ENCODE data around the gene PPAT. TPM values are rescaled to one million over a fixed set of nuclear protein-coding genes. Genes with fewer than 3 reads are reported as not detected.

The PPAT gene
- total RNA-seq, 3 donors from 2014 or later = 4.7 to 7.9 (median 7.5) TPM

DNA sequence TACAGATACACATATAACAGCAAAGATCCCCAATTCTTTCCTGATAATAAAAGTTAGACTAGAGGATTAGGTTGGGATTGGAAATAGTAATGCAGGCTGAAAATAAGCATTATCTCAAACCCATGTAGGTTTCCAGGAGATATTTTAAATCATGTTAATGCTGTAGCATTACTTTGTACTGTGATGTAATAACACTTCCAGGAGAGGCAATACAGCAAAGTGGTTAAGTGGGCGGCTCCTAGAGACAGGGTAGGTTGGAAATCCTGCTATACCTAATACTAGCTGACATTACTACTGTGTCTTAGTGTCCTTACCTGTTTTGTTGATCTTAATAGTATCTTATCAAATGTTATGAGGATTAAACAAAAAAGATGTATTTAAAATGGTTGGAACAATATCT, 10.3 kb upstream of the PPAT start:
- no peak for DNase-seq
- no peaks in the 10 kb centered on the region for H3K4me1 ChIP-seq (ENCODE audit: low read depth)
- no peaks in the 10 kb centered on the region for H3K36me3 ChIP-seq (ENCODE audit: low read depth)
- TF ChIP-seq, protein P1, sequence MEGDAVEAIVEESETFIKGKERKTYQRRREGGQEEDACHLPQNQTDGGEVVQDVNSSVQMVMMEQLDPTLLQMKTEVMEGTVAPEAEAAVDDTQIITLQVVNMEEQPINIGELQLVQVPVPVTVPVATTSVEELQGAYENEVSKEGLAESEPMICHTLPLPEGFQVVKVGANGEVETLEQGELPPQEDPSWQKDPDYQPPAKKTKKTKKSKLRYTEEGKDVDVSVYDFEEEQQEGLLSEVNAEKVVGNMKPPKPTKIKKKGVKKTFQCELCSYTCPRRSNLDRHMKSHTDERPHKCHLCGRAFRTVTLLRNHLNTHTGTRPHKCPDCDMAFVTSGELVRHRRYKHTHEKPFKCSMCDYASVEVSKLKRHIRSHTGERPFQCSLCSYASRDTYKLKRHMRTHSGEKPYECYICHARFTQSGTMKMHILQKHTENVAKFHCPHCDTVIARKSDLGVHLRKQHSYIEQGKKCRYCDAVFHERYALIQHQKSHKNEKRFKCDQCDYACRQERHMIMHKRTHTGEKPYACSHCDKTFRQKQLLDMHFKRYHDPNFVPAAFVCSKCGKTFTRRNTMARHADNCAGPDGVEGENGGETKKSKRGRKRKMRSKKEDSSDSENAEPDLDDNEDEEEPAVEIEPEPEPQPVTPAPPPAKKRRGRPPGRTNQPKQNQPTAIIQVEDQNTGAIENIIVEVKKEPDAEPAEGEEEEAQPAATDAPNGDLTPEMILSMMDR (IDR thresholded peaks at IDR 0.05) = no peak
- intact Hi-C loops (cut with DNase I, micrococcal nuclease) = no loop called here
- no peaks in the 10 kb centered on the region for H3K9me3 ChIP-seq
- H3K4me3 ChIP-seq = no peak overlapping the region
- ATAC-seq = no peak

DNA sequence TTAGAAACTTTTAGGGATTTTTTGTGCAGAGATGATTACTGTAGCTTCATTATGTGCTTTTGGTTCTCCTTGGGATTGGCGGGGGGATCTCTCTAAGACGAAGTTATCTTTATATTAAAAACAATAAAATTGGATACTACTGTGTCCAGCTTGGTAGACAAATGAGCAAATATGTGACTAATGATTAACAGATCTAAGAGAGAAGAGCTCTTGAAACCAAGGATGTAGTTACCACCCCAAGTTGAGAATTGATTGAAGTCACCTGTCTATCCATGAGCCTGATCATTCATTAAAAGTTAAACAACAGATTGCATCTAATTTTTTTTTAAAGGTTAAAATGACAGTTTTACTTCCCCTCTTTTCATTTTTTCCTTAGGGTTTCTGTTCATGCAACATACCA, 9.3 kb upstream of the PPAT start:
- no peaks in the 10 kb centered on the region for H3K36me3 ChIP-seq (ENCODE audit: low read depth)
- no peak for DNase-seq
- intact Hi-C loops (cut with DNase I, micrococcal nuclease) = no loop called here
- H3K9me3 ChIP-seq = no peaks in the 10 kb centered on the region
- H3K4me1 ChIP-seq (ENCODE audit: low read depth) = no peaks in the 10 kb centered on the region
- TF ChIP-seq, protein P1 (IDR thresholded peaks at IDR 0.05) = no peak
- no peak for ATAC-seq
- H3K4me3 ChIP-seq = no peak overlapping the region

DNA sequence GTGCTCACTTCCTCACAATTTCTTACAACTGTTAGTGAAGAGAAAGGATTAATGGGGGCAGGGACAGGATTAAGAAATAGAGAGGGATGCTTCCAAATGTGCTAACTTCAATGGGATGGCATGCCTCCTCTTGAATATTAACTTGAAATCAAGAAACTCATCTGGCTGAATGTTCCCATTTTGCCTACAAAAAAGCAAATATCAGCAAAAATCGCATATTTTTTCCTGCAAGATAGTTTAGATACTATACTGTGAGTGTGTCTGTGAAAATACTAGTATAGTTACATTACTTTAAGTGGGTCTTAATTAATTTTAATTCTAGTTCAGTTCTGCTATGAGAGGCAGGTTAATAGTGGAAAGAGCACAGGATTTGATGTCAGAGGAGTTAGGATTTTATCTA, 5.6 kb upstream of the PPAT start:
- Histone ChIP-seq H3K36me3 (ENCODE audit: low read depth) (no peaks in the 10 kb centered on the region), H3K4me3 (no peak overlapping the region), H3K4me1 (ENCODE audit: low read depth) (peaks cover 3% of the 10 kb centered on the region), H3K9me3 (no peaks in the 10 kb centered on the region)
- ATAC-seq (no peak), DNase-seq (no peak)
- intact Hi-C loops (cut with DNase I, micrococcal nuclease) = no loop called here
- TF ChIP-seq, protein P1 (IDR thresholded peaks at IDR 0.05) = no peak

DNA sequence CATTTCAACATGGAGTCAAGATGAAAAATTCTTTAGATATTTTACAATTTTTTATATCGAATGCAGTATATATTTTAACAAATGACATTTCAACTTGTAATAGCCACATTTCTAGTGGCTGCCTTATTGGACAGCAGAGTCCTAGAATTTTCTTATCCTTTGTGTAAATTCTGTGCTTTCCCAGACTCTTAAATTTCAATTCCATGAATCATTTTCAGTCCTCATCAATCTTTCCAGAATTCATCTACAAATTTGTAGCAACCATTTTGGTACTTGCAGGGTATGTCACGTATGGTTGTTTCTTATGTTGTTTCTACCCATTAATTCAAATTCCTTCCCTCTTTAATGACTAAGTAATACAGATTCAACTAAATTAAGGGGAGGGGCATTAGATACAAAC, 3.4 kb upstream of the PPAT start:
- Histone ChIP-seq H3K4me1 (ENCODE audit: low read depth) (peaks cover 3% of the 10 kb centered on the region), H3K36me3 (ENCODE audit: low read depth) (no peaks in the 10 kb centered on the region), H3K4me3 (no peak overlapping the region), H3K9me3 (no peaks in the 10 kb centered on the region)
- intact Hi-C loops (cut with DNase I, micrococcal nuclease) = no loop called here
- TF ChIP-seq, protein P1 (IDR thresholded peaks at IDR 0.05) = no peak
- no peak for ATAC-seq
- DNase-seq = no peak

DNA sequence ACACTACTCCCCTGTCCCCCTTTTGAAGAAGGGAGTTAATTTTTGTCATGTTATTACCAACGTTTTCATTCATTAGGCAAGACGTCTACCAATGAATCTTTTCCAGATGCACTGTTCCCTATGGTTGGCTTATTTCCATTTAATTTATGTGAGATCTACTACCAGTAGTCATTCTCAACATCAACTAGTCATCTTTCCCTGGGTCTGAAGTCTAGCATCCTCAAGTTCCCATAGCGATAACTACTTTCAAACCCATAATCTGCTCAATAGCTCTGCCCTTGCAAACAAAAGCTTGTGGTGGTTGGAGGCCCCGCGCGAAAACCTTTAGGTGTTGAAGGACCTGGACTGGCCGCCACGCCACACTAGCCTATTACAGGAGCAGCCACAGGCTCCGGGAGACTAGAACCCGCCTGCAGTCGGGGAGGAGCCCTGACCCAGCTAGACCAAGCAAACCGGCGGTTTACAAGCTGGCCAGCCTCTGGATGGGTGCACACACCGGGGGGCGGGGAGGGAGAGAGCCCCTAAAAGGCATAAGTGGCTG, 746 bp downstream of the PPAT start:
- DNase-seq (peak in 2 of 3 donors; percentile 60 to 84), ATAC-seq (peak; percentile 46)
- Histone ChIP-seq H3K4me1 (ENCODE audit: low read depth) (peaks cover 3% of the 10 kb centered on the region), H3K4me3 (peak overlapping the region; percentile 46), H3K36me3 (ENCODE audit: low read depth) (no peaks in the 10 kb centered on the region), H3K9me3 (no peaks in the 10 kb centered on the region)
- TF ChIP-seq, protein P1 (IDR thresholded peaks at IDR 0.05) = no peak
- intact Hi-C loops (cut with DNase I, micrococcal nuclease) = no loop called here

DNA sequence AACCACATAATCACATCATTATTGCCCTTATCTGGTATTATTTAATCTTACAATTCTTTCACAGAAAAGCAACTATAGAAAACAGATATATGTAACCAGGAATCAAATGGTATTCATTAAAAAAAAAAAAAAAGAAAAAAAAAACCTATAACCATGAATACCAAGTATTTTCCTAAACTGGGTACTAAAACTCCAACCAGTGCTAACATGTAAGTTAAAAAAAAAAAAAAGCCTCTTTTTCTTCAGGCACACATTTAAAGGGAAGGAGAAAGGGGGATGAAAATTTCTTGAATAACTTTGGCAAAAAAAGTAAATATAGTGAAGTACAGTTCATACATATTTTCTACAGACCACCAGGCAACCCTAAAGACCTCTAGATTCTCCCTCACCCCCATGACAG, 2.1 kb downstream of the PPAT start:
- H3K9me3 ChIP-seq = no peaks in the 10 kb centered on the region
- TF ChIP-seq, protein P1 (IDR thresholded peaks at IDR 0.05) = no peak
- H3K4me3 ChIP-seq = no peak overlapping the region
- intact Hi-C loops (cut with DNase I, micrococcal nuclease) = no loop called here
- no peak for DNase-seq
- no peak for ATAC-seq
- H3K4me1 ChIP-seq (ENCODE audit: low read depth) = peaks cover 3% of the 10 kb centered on the region
- no peaks in the 10 kb centered on the region for H3K36me3 ChIP-seq (ENCODE audit: low read depth)

Measured in mucosa of descending colon (tissue), 3 donors.